Stimulated activated effector memory CD8-positive, alpha-beta T cell treated with anti-CD3 and anti-CD28 coated beads, Interleukin-12 subunit alpha, Interleukin-12 subunit beta, amount 100 ng/mL, for 72 hours (primary cell): ENCODE data around the gene ZC3H11A.
"Not testable (repeated sequence)": the region's sequence is repeated elsewhere in the genome, so short reads cannot be mapped to it uniquely, and the experiment has no call there.

ENCODE experiments used
- ATAC-seq: fragments of 150-1000 bp; cut with Tn5 transposase; 2 replicates; pipeline ENCODE4 v1.10.0; 2021
- DNase-seq, 2 donors: peaks; one replicate each; pipeline ENCODE4 v3.0.0; 2021 to 2022; ENCODE audit warnings: low spot score in 2 of 2
- H3K27ac Mint-ChIP-seq: one replicate; pipeline ENCODE4 v1.8.0; 2022; ENCODE audit warnings: mild to moderate bottlenecking, mixed read lengths
- H3K36me3 Mint-ChIP-seq: one replicate; pipeline ENCODE4 v1.8.0; 2022; ENCODE audit warnings: mild to moderate bottlenecking, mixed read lengths
- H3K4me1 Mint-ChIP-seq: one replicate; pipeline ENCODE4 v1.8.0; 2022; ENCODE audit warnings: mixed read lengths
- H3K4me3 Mint-ChIP-seq: one replicate; pipeline ENCODE4 v1.8.0; 2022; ENCODE audit warnings: mild to moderate bottlenecking, mixed read lengths
- H3K9me3 Mint-ChIP-seq: one replicate; pipeline ENCODE4 v1.8.0; 2022; ENCODE audit warnings: mixed read lengths

Gene ZC3H11A

GRCh38 chr1:203769505-203770343 is 25.7 kb upstream of the ZC3H11A start:
- DNase-seq = no peak
- peaks cover 48% of the 10 kb centered on the region for H3K4me1 Mint-ChIP-seq
- ATAC-seq = no peak
- H3K27ac Mint-ChIP-seq = peak overlapping the region; percentile 90
- H3K36me3 Mint-ChIP-seq = peaks cover 84% of the 10 kb centered on the region
- no peak overlapping the region for H3K4me3 Mint-ChIP-seq
- no peaks in the 10 kb centered on the region for H3K9me3 Mint-ChIP-seq

GRCh38 chr1:203771901-203772301 is 23.5 kb upstream of the ZC3H11A start:
- Mint-ChIP-seq H3K4me3 (no peak overlapping the region), H3K36me3 (peaks cover 89% of the 10 kb centered on the region), H3K27ac (peak overlapping the region; percentile 90), H3K9me3 (no peaks in the 10 kb centered on the region), H3K4me1 (peaks cover 44% of the 10 kb centered on the region)
- DNase-seq (no peak), ATAC-seq (no peak)

GRCh38 chr1:203772836-203773235 is 22.6 kb upstream of the ZC3H11A start:
- Mint-ChIP-seq H3K4me3 (no peak overlapping the region), H3K36me3 (peaks cover 91% of the 10 kb centered on the region), H3K4me1 (peaks cover 45% of the 10 kb centered on the region), H3K9me3 (no peaks in the 10 kb centered on the region), H3K27ac (no peak overlapping the region)
- DNase-seq = no peak
- ATAC-seq = no peak

- Mint-ChIP-seq H3K27ac (peak overlapping the region; percentile 50), H3K36me3 (peaks cover 60% of the 10 kb centered on the region), H3K4me3 (no peak overlapping the region), H3K9me3 (no peaks in the 10 kb centered on the region), H3K4me1 (peaks cover 17% of the 10 kb centered on the region)
- DNase-seq = no peak
- no peak for ATAC-seq
Measured at GRCh38 chr1:203776636-203777035, 18.8 kb upstream of the ZC3H11A start.

- Mint-ChIP-seq H3K4me3 (no peak overlapping the region), H3K36me3 (peaks cover 50% of the 10 kb centered on the region), H3K27ac (peak overlapping the region; percentile 50), H3K4me1 (peaks cover 17% of the 10 kb centered on the region), H3K9me3 (no peaks in the 10 kb centered on the region)
- ATAC-seq (no peak), DNase-seq (no peak)
Measured at GRCh38 chr1:203777596-203777995, 17.8 kb upstream of the ZC3H11A start.

- Mint-ChIP-seq H3K27ac (peak overlapping the region; percentile 50), H3K4me1 (peaks cover 17% of the 10 kb centered on the region), H3K9me3 (no peaks in the 10 kb centered on the region), H3K4me3 (no peak overlapping the region), H3K36me3 (peaks cover 49% of the 10 kb centered on the region)
- DNase-seq (no peak), ATAC-seq (no peak)
Measured at GRCh38 chr1:203778146-203778545, 17.3 kb upstream of the ZC3H11A start.

GRCh38 chr1:203778789-203779188 is 16.6 kb upstream of the ZC3H11A start:
- peaks cover 14% of the 10 kb centered on the region for H3K4me1 Mint-ChIP-seq
- no peak overlapping the region for H3K27ac Mint-ChIP-seq

GRCh38 chr1:203781962-203782361 is 13.5 kb upstream of the ZC3H11A start:
- no peak for DNase-seq
- Mint-ChIP-seq H3K36me3 (peaks cover 13% of the 10 kb centered on the region), H3K9me3 (no peaks in the 10 kb centered on the region), H3K4me1 (peaks cover under 1% of the 10 kb centered on the region), H3K27ac (peak overlapping the region; percentile 73), H3K4me3 (no peak overlapping the region)
- ATAC-seq = no peak

More at GRCh38 chr1:203778789-203779188, 16.6 kb upstream of the ZC3H11A start:
- Mint-ChIP-seq H3K9me3 (no peaks in the 10 kb centered on the region), H3K4me3 (no peak overlapping the region), H3K36me3 (peaks cover 45% of the 10 kb centered on the region)
- no peak for ATAC-seq
- no peak for DNase-seq

GRCh38 chr1:203789966-203790365 is 5.5 kb upstream of the ZC3H11A start:
- Mint-ChIP-seq H3K9me3 (no peaks in the 10 kb centered on the region), H3K27ac (no peak overlapping the region), H3K4me1 (peaks cover 3% of the 10 kb centered on the region), H3K4me3 (no peak overlapping the region), H3K36me3 (no peaks in the 10 kb centered on the region)
- DNase-seq (no peak), ATAC-seq (no peak)

- Mint-ChIP-seq H3K4me1 (peaks cover 15% of the 10 kb centered on the region), H3K4me3 (no peak overlapping the region)
- ATAC-seq = no peak
Measured at GRCh38 chr1:203791498-203791897, 3.9 kb upstream of the ZC3H11A start.

GRCh38 chr1:203792486-203792885 is 2.9 kb upstream of the ZC3H11A start:
- no peak overlapping the region for H3K27ac Mint-ChIP-seq
- peaks cover 24% of the 10 kb centered on the region for H3K36me3 Mint-ChIP-seq
- no peaks in the 10 kb centered on the region for H3K9me3 Mint-ChIP-seq
- no peak overlapping the region for H3K4me3 Mint-ChIP-seq
- ATAC-seq (no peak), DNase-seq (no peak)
- H3K4me1 Mint-ChIP-seq = peaks cover 24% of the 10 kb centered on the region

More at GRCh38 chr1:203791498-203791897, 3.9 kb upstream of the ZC3H11A start:
- Mint-ChIP-seq H3K36me3 (peaks cover 14% of the 10 kb centered on the region), H3K27ac (no peak overlapping the region), H3K9me3 (no peaks in the 10 kb centered on the region)
- DNase-seq = no peak

- H3K36me3 Mint-ChIP-seq = peaks cover 35% of the 10 kb centered on the region
- not testable (repeated sequence) for H3K27ac Mint-ChIP-seq, ATAC-seq, H3K4me3 Mint-ChIP-seq, DNase-seq, H3K9me3 Mint-ChIP-seq
- peaks cover 31% of the 10 kb centered on the region for H3K4me1 Mint-ChIP-seq
Measured at GRCh38 chr1:203793561-203793960, 1.9 kb upstream of the ZC3H11A start.

GRCh38 chr1:203794764-203795440 is 521 bp upstream of the ZC3H11A start:
- Mint-ChIP-seq H3K9me3 (no peaks in the 10 kb centered on the region), H3K4me3 (peak overlapping the region; percentile 92), H3K27ac (peak overlapping the region; percentile 98), H3K36me3 (peaks cover 47% of the 10 kb centered on the region), H3K4me1 (peaks cover 38% of the 10 kb centered on the region)
- DNase-seq (no peak), ATAC-seq (no peak)

- peak; percentile 11 to 73 for DNase-seq
- ATAC-seq = peak; percentile 17
- peak overlapping the region; percentile 98 for H3K27ac Mint-ChIP-seq
- peaks cover 42% of the 10 kb centered on the region for H3K4me1 Mint-ChIP-seq
- H3K4me3 Mint-ChIP-seq = peak overlapping the region; percentile 92
- peaks cover 51% of the 10 kb centered on the region for H3K36me3 Mint-ChIP-seq
- no peaks in the 10 kb centered on the region for H3K9me3 Mint-ChIP-seq
Measured at GRCh38 chr1:203796236-203796605, 798 bp downstream of the ZC3H11A start.

GRCh38 chr1:203797216-203797615 is 1.8 kb downstream of the ZC3H11A start:
- Mint-ChIP-seq H3K9me3 (no peaks in the 10 kb centered on the region), H3K27ac (no peak overlapping the region), H3K4me1 (peaks cover 42% of the 10 kb centered on the region), H3K36me3 (peaks cover 61% of the 10 kb centered on the region), H3K4me3 (peak overlapping the region; percentile 92)
- no peak for DNase-seq
- no peak for ATAC-seq
